ENCODE results near the gene LETM1. TPM values are rescaled to one million over a fixed set of nuclear protein-coding genes. Genes with fewer than 3 reads are reported as not detected.

The LETM1 gene
- total and polyA plus RNA-seq, 2 of the 13 experiments (the other 11 are each of a cell fraction or from before 2014, with no cell fraction given) = 9.7 to 41.6 TPM

GRCh38 chr4:1779588-1780382, 76.2 kb downstream of the LETM1 start (continued):
- no peak for TF ChIP-seq ZBTB40 (IDR thresholded peaks at IDR 0.05)
- no peak for TF ChIP-seq ZBTB40 (CRISPR knock-in tag; IDR thresholded peaks at IDR 0.05)
- peak; percentile 92 for TF ChIP-seq ZNF350 (CRISPR knock-in tag; IDR thresholded peaks at IDR 0.05; ENCODE audit: borderline replicate concordance, low read depth)
- peak; percentile 50; the same call in 1 of the 2 replicates for TF ChIP-seq FOXK1 (CRISPR knock-in tag; IDR thresholded peaks at IDR 0.05; ENCODE audit: borderline replicate concordance, low read depth)
- TF ChIP-seq CEBPB (IDR thresholded peaks at IDR 0.05; ENCODE audit: borderline replicate concordance, low read depth, low read length) = no peak
- TF ChIP-seq ATF7 (IDR thresholded peaks at IDR 0.05) = no peak
- peak; percentile 74; the same call in 1 of the 2 replicates for TF ChIP-seq ATF7 (CRISPR knock-in tag; IDR thresholded peaks at IDR 0.05)
- no peak for TF ChIP-seq ZNF784 (CRISPR knock-in tag; IDR thresholded peaks at IDR 0.05; ENCODE audit: borderline replicate concordance)
- no peak for TF ChIP-seq MBNL3 (CRISPR knock-in tag; conservative IDR thresholded peaks at IDR 0.05)
- no peak for TF ChIP-seq ZNF496 (CRISPR knock-in tag; IDR thresholded peaks at IDR 0.05; ENCODE audit: insufficient replicate concordance)
- no peak for TF ChIP-seq ZNF362 (CRISPR knock-in tag; IDR thresholded peaks at IDR 0.05; ENCODE audit: borderline replicate concordance)
- TF ChIP-seq ATM (IDR thresholded peaks at IDR 0.05; ENCODE audit: borderline replicate concordance) = no peak
- TF ChIP-seq MLLT10 (CRISPR knock-in tag; IDR thresholded peaks at IDR 0.05) = no peak
- TF ChIP-seq DMTF1 (CRISPR knock-in tag; IDR thresholded peaks at IDR 0.05) = no peak
- no peak for TF ChIP-seq ZNF773 (CRISPR knock-in tag; IDR thresholded peaks at IDR 0.05; ENCODE audit: borderline replicate concordance)
